ENCODE measurements around the gene MYO5B. TPM values are rescaled to one million over a fixed set of nuclear protein-coding genes. Genes with fewer than 3 reads are reported as not detected.
"Not testable (repeated sequence)": the region's sequence is repeated elsewhere in the genome, so short reads cannot be mapped to it uniquely, and the experiment has no call there.

The MYO5B gene
- total and polyA plus RNA-seq, 8 donors, result 6.2 to 25.3 (median 12.6) TPM

DNA sequence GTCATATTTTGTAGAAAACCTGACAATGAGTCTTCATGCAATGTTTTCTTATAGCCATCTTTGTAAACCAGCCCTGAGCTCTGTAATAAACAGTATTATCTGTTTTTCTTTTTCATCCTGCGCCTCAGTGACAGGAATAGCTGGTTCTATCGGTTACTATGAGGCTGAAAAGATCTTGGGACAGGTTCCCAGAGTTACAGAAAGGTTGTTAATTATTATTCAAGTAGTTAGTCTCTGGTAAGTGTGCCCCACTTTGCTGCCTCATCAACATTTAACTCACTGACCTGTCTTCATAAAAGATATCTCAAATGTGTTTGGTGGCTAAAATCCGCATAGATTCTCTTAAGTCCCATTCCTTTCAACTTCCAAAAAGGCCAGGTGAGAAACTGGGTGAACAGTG lies 400.2 kb downstream of the MYO5B start:
- FAIRE-seq (no peak), DNase-seq (no peak), ATAC-seq (peak in 3 of 4 donors; percentile 74 to 90 (median 78))
- TF ChIP-seq, protein P1, sequence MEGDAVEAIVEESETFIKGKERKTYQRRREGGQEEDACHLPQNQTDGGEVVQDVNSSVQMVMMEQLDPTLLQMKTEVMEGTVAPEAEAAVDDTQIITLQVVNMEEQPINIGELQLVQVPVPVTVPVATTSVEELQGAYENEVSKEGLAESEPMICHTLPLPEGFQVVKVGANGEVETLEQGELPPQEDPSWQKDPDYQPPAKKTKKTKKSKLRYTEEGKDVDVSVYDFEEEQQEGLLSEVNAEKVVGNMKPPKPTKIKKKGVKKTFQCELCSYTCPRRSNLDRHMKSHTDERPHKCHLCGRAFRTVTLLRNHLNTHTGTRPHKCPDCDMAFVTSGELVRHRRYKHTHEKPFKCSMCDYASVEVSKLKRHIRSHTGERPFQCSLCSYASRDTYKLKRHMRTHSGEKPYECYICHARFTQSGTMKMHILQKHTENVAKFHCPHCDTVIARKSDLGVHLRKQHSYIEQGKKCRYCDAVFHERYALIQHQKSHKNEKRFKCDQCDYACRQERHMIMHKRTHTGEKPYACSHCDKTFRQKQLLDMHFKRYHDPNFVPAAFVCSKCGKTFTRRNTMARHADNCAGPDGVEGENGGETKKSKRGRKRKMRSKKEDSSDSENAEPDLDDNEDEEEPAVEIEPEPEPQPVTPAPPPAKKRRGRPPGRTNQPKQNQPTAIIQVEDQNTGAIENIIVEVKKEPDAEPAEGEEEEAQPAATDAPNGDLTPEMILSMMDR (IDR thresholded peaks at IDR 0.05), result no peak
- intact Hi-C loops (cut with DNase I), result no loop called here
- H3K36me3 ChIP-seq, result peaks cover 0 to 19% (median 4%) of the 10 kb centered on the region in 3 donors
- no peaks in the 10 kb centered on the region for H3K27me3 ChIP-seq
- no peak overlapping the region for H3K27ac ChIP-seq
- 28 to 36% methylated on average over 3 of the region's 3 CpGs for WGBS, 2 donors
- no peaks in the 10 kb centered on the region for H3K9me3 ChIP-seq
- no peak overlapping the region for H3K4me3 ChIP-seq
- H3K4me1 ChIP-seq, result peaks cover 8 to 21% (median 11%) of the 10 kb centered on the region in 3 donors

GRCh38 chr18:49789560-49790134 lies 405.3 kb downstream of the MYO5B start:
- peaks cover 0 to 19% (median 4%) of the 10 kb centered on the region in 3 donors for H3K36me3 ChIP-seq
- ATAC-seq; H3K27me3 ChIP-seq; H3K9me3 ChIP-seq; FAIRE-seq; DNase-seq; H3K4me3 ChIP-seq; intact Hi-C loops (cut with DNase I): not testable (repeated sequence)
- 90 to 95% methylated on average over 8 of the region's 8 CpGs for WGBS, 2 donors
- H3K27ac ChIP-seq, result peak overlapping the region in 1 of 4 donors; percentile 68
- peaks cover 0 to 12% (median 4%) of the 10 kb centered on the region in 3 donors for H3K4me1 ChIP-seq

- H3K9me3 ChIP-seq, result no peaks in the 10 kb centered on the region
- DNase-seq (no peak), FAIRE-seq (peak; percentile 5), ATAC-seq (peak in 3 of 4 donors; percentile 72 to 91 (median 83))
- H3K4me1 ChIP-seq, result peaks cover 0 to 9% (median 4%) of the 10 kb centered on the region in 3 donors
- TF ChIP-seq, protein P1 (IDR thresholded peaks at IDR 0.05), result no peak
- H3K27ac ChIP-seq, result peak overlapping the region in 2 of 4 donors; percentile 33 to 68
- intact Hi-C loops (cut with DNase I), result no loop called here
- H3K27me3 ChIP-seq, result no peaks in the 10 kb centered on the region
- 29% methylated on average over 5 of the region's 5 CpGs for WGBS, 2 donors
- H3K36me3 ChIP-seq, result peaks cover 0 to 23% (median 4%) of the 10 kb centered on the region in 3 donors
- H3K4me3 ChIP-seq, result peak overlapping the region in 1 of 4 donors; percentile 15
Observed at GRCh38 chr18:49788327-49788898, 406.5 kb downstream of the MYO5B start.

GRCh38 chr18:49786019-49786720 lies 408.8 kb downstream of the MYO5B start:
- FAIRE-seq, result no peak
- peaks cover 0 to 30% (median 4%) of the 10 kb centered on the region in 3 donors for H3K36me3 ChIP-seq
- intact Hi-C loops (cut with DNase I), result no loop called here
- peaks cover 0 to 9% (median 4%) of the 10 kb centered on the region in 3 donors for H3K4me1 ChIP-seq
- no peaks in the 10 kb centered on the region for H3K27me3 ChIP-seq
- TF ChIP-seq, protein P1 (IDR thresholded peaks at IDR 0.05), result no peak
- no peak for DNase-seq
- ATAC-seq, result no peak
- no peak overlapping the region for H3K27ac ChIP-seq
- H3K4me3 ChIP-seq, result no peak overlapping the region
- 91 to 100% methylated on average over 1 of the region's 1 CpG for WGBS, 2 donors
- H3K9me3 ChIP-seq, result no peaks in the 10 kb centered on the region

- intact Hi-C loops (cut with DNase I), result no loop called here
- H3K27me3 ChIP-seq, result no peaks in the 10 kb centered on the region
- peaks cover 0 to 16% (median 0%) of the 10 kb centered on the region in 3 donors for H3K36me3 ChIP-seq
- peak in 1 of 4 donors; percentile 55 for ATAC-seq
- H3K4me1 ChIP-seq, result peaks cover 0 to 9% (median 4%) of the 10 kb centered on the region in 3 donors
- FAIRE-seq, result no peak
- no peak overlapping the region for H3K4me3 ChIP-seq
- no peak overlapping the region for H3K27ac ChIP-seq
- WGBS, 2 donors, result 36 to 43% methylated on average over 1 of the region's 1 CpG
- H3K9me3 ChIP-seq, result no peaks in the 10 kb centered on the region
- TF ChIP-seq, protein P1 (IDR thresholded peaks at IDR 0.05), result no peak
- DNase-seq, result no peak
Observed at GRCh38 chr18:49784427-49785185, 410.3 kb downstream of the MYO5B start.

GRCh38 chr18:49783631-49784030 lies 411.3 kb downstream of the MYO5B start:
- DNase-seq; H3K27ac ChIP-seq; FAIRE-seq; H3K27me3 ChIP-seq; intact Hi-C loops (cut with DNase I); ATAC-seq; H3K4me1 ChIP-seq; H3K9me3 ChIP-seq; H3K4me3 ChIP-seq: not testable (repeated sequence)
- WGBS, 2 donors, result 93 to 98% methylated on average over 3 of the region's 3 CpGs
- H3K36me3 ChIP-seq, result peaks cover 0 to 16% (median 0%) of the 10 kb centered on the region in 3 donors
